CD4-positive, CD25-positive, alpha-beta regulatory T cell (primary cell): Measurements from ENCODE around the gene CACNB2. TPM values are rescaled to one million over a fixed set of nuclear protein-coding genes. Genes with fewer than 3 reads are reported as not detected.

Source experiments
- ATAC-seq, 2 donors: fragments of 150-1000 bp; cut with Tn5 transposase; one replicate each; pipeline ENCODE4 v1.10.0; 2021; ENCODE audit warnings: low read depth in 2 of 2, moderate number of reproducible peaks in 2 of 2, moderate library complexity in 1 of 2
- DNase-seq, 3 donors: peaks; one replicate each; pipeline versions ENCODE4 v3.0.0 to v3.0.0-alpha.2; 2012 to 2022; ENCODE audit warnings: mixed read lengths in 1 of 3
- H3K27ac ChIP-seq: one replicate; pipeline ENCODE4 v1.7.0; 2013; ENCODE audit warnings: mild to moderate bottlenecking, low read length; ENCODE audit not compliant: insufficient read depth, poor library complexity, severe bottlenecking
- H3K27me3 ChIP-seq: one replicate; pipeline ENCODE4 v1.7.0; 2013; ENCODE audit warnings: low read length; ENCODE audit not compliant: control insufficient read depth, insufficient read depth
- H3K36me3 ChIP-seq: one replicate; pipeline ENCODE4 v1.7.0; 2013; ENCODE audit warnings: mild to moderate bottlenecking, low read length, moderate library complexity; ENCODE audit not compliant: control insufficient read depth, insufficient read depth
- H3K4me1 ChIP-seq: 2 replicates; pipeline ENCODE4 v1.7.0; 2013; ENCODE audit warnings: mild to moderate bottlenecking, low read length; ENCODE audit not compliant: insufficient read depth, control insufficient read depth, poor library complexity, severe bottlenecking
- H3K4me3 ChIP-seq: one replicate; pipeline ENCODE4 v1.7.0; 2013; ENCODE audit warnings: low read depth, mild to moderate bottlenecking, low read length, moderate library complexity
- H3K9me3 ChIP-seq, 2 experiments: 1 replicate in 1 of 2; 2 replicates in 1 of 2; pipeline ENCODE4 v1.7.0; 2013; ENCODE audit warnings: low read length in 2 of 2, mild to moderate bottlenecking in 1 of 2, moderate library complexity in 1 of 2; ENCODE audit not compliant: control insufficient read depth in 2 of 2
- H3K27ac Mint-ChIP-seq, 3 donors: one replicate each; pipeline ENCODE4 v1.8.0; 2020 to 2022; ENCODE audit warnings: mild to moderate bottlenecking in 3 of 3, mixed read lengths in 3 of 3, moderate library complexity in 2 of 3
- H3K27me3 Mint-ChIP-seq: one replicate; pipeline ENCODE4 v1.8.0; 2022; ENCODE audit warnings: mild to moderate bottlenecking, mixed read lengths
- H3K36me3 Mint-ChIP-seq: one replicate; pipeline ENCODE4 v1.8.0; 2020; ENCODE audit warnings: mixed read lengths
- H3K4me1 Mint-ChIP-seq, 4 donors: one replicate each; pipeline ENCODE4 v1.8.0; 2020 to 2022; ENCODE audit warnings: mixed read lengths in 4 of 4, mild to moderate bottlenecking in 1 of 4
- H3K4me3 Mint-ChIP-seq, 4 donors: one replicate each; pipeline ENCODE4 v1.8.0; 2020 to 2022; ENCODE audit warnings: mild to moderate bottlenecking in 4 of 4, mixed read lengths in 4 of 4, moderate library complexity in 3 of 4
- H3K9me3 Mint-ChIP-seq, 7 donors: one replicate each; pipeline ENCODE4 v1.8.0; 2020 to 2022; ENCODE audit warnings: mixed read lengths in 7 of 7, mild to moderate bottlenecking in 3 of 7, moderate library complexity in 2 of 7
- polyA plus RNA-seq, 4 donors: library from polyadenylated mRNA; unstranded; fragments of 300-500 nt; fragmentation: Illumina TruSeq; gene quantifications; one replicate each; pipeline ENCODE4 v1.2.3, GENCODE V29; 2021
- total RNA-seq: library from RNA; stranded (reverse); gene quantifications from one replicate; pipeline ENCODE4 v1.2.3, GENCODE V29; 2022

Gene CACNB2
- total and polyA plus RNA-seq, 5 donors from 2014 or later, result 0.39 to 0.80 (median 0.49) TPM

DNA sequence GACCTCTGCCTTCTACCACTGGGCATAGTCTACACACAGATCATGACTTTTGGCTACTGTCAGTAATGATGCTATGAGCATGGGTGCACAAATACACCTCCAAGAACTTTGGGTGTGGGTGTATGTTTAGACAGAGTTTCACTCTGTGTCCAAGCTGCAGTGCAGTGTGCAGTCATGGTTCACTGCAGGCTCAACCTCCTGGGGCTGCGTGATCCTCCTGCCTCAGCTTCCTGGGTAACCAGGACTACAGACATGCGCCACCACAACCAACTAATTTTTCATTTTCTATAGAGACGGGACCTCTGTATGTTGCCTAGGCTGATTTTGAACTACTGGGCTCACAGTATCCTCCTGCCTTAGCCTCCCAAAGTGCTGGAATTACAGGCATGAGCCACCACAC, 316.8 kb downstream of the CACNB2 start:
- Mint-ChIP-seq H3K36me3 (no peaks in the 10 kb centered on the region), H3K4me3 (no peak overlapping the region), H3K27me3 (no peaks in the 10 kb centered on the region), H3K27ac (no peak overlapping the region), H3K4me1 (no peaks in the 10 kb centered on the region), H3K9me3 (peaks cover 0 to 4% (median 0%) of the 10 kb centered on the region in 7 donors)
- ATAC-seq (no peak), DNase-seq (no peak)
- Histone ChIP-seq H3K9me3 (no peaks in the 10 kb centered on the region), H3K4me1 (no peaks in the 10 kb centered on the region), H3K4me3 (no peak overlapping the region), H3K27ac (no peak overlapping the region), H3K36me3 (no peaks in the 10 kb centered on the region), H3K27me3 (no peaks in the 10 kb centered on the region)

DNA sequence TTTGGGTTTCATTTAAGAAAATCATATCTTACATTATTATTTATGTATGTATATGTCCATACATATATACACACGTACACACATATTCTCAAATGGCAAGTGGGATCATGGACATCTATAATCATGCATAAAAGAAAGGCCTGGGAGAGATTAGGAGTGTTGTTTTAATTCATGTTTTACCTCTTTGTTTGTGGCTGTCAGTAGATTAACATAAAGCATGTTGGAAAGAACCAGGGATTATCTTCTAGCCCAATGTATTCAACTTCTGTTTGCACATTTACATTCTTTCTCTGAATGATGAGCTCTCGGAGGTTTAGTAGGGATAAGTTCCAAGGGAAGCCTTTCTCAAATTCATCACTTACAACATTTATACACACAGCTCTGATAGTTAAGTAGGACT, 319.8 kb downstream of the CACNB2 start:
- no peaks in the 10 kb centered on the region for H3K9me3 ChIP-seq
- ATAC-seq (no peak), DNase-seq (no peak)
- no peaks in the 10 kb centered on the region for H3K27me3 Mint-ChIP-seq
- H3K27ac Mint-ChIP-seq, result no peak overlapping the region
- H3K36me3 Mint-ChIP-seq, result no peaks in the 10 kb centered on the region
- no peaks in the 10 kb centered on the region for H3K4me1 ChIP-seq
- peaks cover 0 to 4% (median 0%) of the 10 kb centered on the region in 7 donors for H3K9me3 Mint-ChIP-seq
- no peak overlapping the region for H3K4me3 Mint-ChIP-seq
- no peaks in the 10 kb centered on the region for H3K36me3 ChIP-seq
- no peaks in the 10 kb centered on the region for H3K4me1 Mint-ChIP-seq
- no peak overlapping the region for H3K4me3 ChIP-seq
- H3K27ac ChIP-seq, result no peak overlapping the region
- H3K27me3 ChIP-seq, result no peaks in the 10 kb centered on the region

- H3K9me3 ChIP-seq, result no peaks in the 10 kb centered on the region
- no peak overlapping the region for H3K4me3 ChIP-seq
- Mint-ChIP-seq H3K27me3 (no peaks in the 10 kb centered on the region), H3K27ac (no peak overlapping the region), H3K4me3 (no peak overlapping the region), H3K36me3 (no peaks in the 10 kb centered on the region), H3K4me1 (peaks cover 0 to 4% (median 0%) of the 10 kb centered on the region in 4 donors), H3K9me3 (peaks cover 0 to 2% (median 0%) of the 10 kb centered on the region in 7 donors)
- H3K27ac ChIP-seq, result no peak overlapping the region
- no peaks in the 10 kb centered on the region for H3K36me3 ChIP-seq
- no peak for ATAC-seq
- no peak for DNase-seq
- H3K27me3 ChIP-seq, result no peaks in the 10 kb centered on the region
- no peaks in the 10 kb centered on the region for H3K4me1 ChIP-seq
These were observed 323.5 kb downstream of the CACNB2 start for GRCh38 chr10:18463673-18464211.

- DNase-seq, result no peak
- no peaks in the 10 kb centered on the region for H3K36me3 ChIP-seq
- Mint-ChIP-seq H3K9me3 (peaks cover 0 to 1% (median 0%) of the 10 kb centered on the region in 7 donors), H3K27me3 (peaks cover 6% of the 10 kb centered on the region), H3K27ac (no peak overlapping the region), H3K36me3 (no peaks in the 10 kb centered on the region), H3K4me3 (no peak overlapping the region), H3K4me1 (peaks cover 4 to 8% (median 5%) of the 10 kb centered on the region in 4 donors)
- H3K4me1 ChIP-seq, result no peaks in the 10 kb centered on the region
- H3K27ac ChIP-seq, result no peak overlapping the region
- H3K4me3 ChIP-seq, result no peak overlapping the region
- H3K27me3 ChIP-seq, result no peaks in the 10 kb centered on the region
- no peak for ATAC-seq
- no peaks in the 10 kb centered on the region for H3K9me3 ChIP-seq
These were observed 328.9 kb downstream of the CACNB2 start for GRCh38 chr10:18469125-18469524.

DNA sequence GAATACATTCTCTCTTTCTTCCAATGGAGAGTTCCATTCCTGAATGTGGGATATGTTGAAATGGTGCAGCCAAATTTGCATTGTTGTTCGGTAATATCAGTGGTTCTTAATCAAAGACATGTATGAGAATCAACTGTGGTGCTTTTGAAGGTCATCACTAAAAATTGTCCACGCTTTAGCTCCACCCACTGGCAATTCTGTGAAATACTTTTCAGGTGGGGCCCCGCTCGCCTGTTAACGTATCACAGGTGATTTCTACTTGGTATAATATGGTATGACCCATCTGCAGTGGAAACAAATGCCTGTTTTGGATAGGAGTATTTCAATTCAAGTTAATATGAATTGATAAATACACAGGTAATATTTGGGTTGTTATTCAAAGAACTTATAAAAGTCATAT, 332.8 kb downstream of the CACNB2 start:
- H3K27ac Mint-ChIP-seq, result no peak overlapping the region
- peaks cover 0 to 8% (median 5%) of the 10 kb centered on the region in 4 donors for H3K4me1 Mint-ChIP-seq

DNA sequence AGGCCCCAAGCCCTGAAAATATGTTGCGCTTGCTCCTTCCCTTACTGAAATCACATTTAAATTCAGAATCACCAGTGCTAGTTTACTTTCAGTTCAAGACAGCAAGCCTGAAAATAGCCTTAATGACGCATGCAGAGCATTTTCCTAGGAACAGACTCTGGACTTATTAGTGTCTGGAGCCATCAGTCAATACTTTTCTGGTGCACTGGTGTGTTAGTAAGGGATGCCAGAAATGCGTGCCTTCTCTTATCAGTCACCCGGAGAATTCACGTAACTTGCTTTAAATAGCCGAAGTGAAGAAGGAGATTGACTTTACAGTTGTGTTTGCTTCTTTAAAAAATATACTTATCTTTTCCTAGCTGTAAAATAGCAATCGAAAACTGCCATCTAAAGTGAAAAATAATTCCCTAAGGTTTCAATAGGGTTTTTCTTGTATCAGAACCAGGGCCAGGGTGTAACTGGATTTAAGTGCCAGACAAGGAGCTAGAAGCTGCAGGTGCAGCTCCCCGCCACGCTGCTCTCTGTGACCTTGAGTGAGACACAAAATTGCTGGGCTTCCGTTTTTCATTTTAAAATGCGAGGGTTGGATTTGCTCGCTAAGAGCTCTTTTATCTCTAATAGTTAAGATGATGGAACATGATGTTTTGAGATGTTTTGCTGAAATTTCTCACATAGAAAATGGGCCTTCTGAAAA, 333.3 kb downstream of the CACNB2 start:
- Mint-ChIP-seq H3K9me3 (peaks cover 0 to 2% (median 0%) of the 10 kb centered on the region in 7 donors), H3K36me3 (no peaks in the 10 kb centered on the region), H3K4me1 (peaks cover 0 to 8% (median 5%) of the 10 kb centered on the region in 4 donors), H3K27ac (no peak overlapping the region), H3K4me3 (no peak overlapping the region), H3K27me3 (peaks cover 6% of the 10 kb centered on the region)
- Histone ChIP-seq H3K36me3 (no peaks in the 10 kb centered on the region), H3K4me3 (no peak overlapping the region), H3K27me3 (no peaks in the 10 kb centered on the region), H3K9me3 (no peaks in the 10 kb centered on the region), H3K27ac (no peak overlapping the region), H3K4me1 (no peaks in the 10 kb centered on the region)
- DNase-seq (no peak), ATAC-seq (no peak)

More for the DNA sequence above, 332.8 kb downstream of the CACNB2 start:
- peaks cover 0 to 2% (median 0%) of the 10 kb centered on the region in 7 donors for H3K9me3 Mint-ChIP-seq
- no peaks in the 10 kb centered on the region for H3K36me3 Mint-ChIP-seq
- Histone ChIP-seq H3K27me3 (no peaks in the 10 kb centered on the region), H3K27ac (no peak overlapping the region), H3K36me3 (no peaks in the 10 kb centered on the region), H3K4me3 (no peak overlapping the region), H3K9me3 (no peaks in the 10 kb centered on the region), H3K4me1 (no peaks in the 10 kb centered on the region)
- ATAC-seq (no peak), DNase-seq (peak in 1 of 3 donors; percentile 15)
- no peak overlapping the region for H3K4me3 Mint-ChIP-seq
- peaks cover 6% of the 10 kb centered on the region for H3K27me3 Mint-ChIP-seq

DNA sequence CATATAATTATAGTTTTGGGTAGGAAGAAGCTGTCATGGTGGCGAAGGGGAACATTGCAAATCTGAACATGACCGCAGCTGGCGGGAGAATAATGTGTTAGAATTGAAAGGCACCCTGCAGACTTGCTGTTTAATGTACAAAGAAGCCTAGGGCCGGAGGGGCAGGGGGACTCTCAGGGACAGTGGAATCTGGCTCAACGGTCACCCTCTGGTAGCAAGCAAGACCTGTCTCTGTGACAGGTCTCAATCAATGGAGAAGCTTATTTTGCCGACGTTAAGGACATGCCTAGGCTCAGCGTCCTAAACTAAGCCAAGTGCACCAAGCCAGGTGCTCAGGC, 333.9 kb downstream of the CACNB2 start:
- no peaks in the 10 kb centered on the region for H3K9me3 ChIP-seq
- H3K27ac Mint-ChIP-seq, result no peak overlapping the region

More for the DNA sequence above, 333.9 kb downstream of the CACNB2 start:
- H3K4me3 ChIP-seq, result no peak overlapping the region
- H3K4me1 ChIP-seq, result no peaks in the 10 kb centered on the region
- ATAC-seq (no peak), DNase-seq (no peak)
- peaks cover 6% of the 10 kb centered on the region for H3K27me3 Mint-ChIP-seq
- no peaks in the 10 kb centered on the region for H3K36me3 Mint-ChIP-seq
- peaks cover 0 to 8% (median 5%) of the 10 kb centered on the region in 4 donors for H3K4me1 Mint-ChIP-seq
- no peaks in the 10 kb centered on the region for H3K27me3 ChIP-seq
- peaks cover 0 to 2% (median 0%) of the 10 kb centered on the region in 7 donors for H3K9me3 Mint-ChIP-seq
- H3K36me3 ChIP-seq, result no peaks in the 10 kb centered on the region
- no peak overlapping the region for H3K4me3 Mint-ChIP-seq
- H3K27ac ChIP-seq, result no peak overlapping the region
